WERI-Rb-1 (cell line): Measurements from ENCODE around the gene ACSS2.

Source experiments
- DNase-seq: peaks from one replicate; pipeline ENCODE4 v3.0.0-alpha.2; 2020
- H3K27ac ChIP-seq: fragments of 250-450 bp; sonication (Bioruptor Pico); 2 replicates; pipeline ENCODE4 v1.5.1; 2020; ENCODE audit warnings: mild to moderate bottlenecking, moderate library complexity
- H3K27me3 ChIP-seq: fragments of 250-450 bp; sonication (Bioruptor Pico); 2 replicates; pipeline ENCODE4 v1.5.1; 2021; ENCODE audit warnings: mild to moderate bottlenecking, low read depth, moderate library complexity; ENCODE audit not compliant: insufficient read depth, severe bottlenecking
- H3K36me3 ChIP-seq: fragments of 250-450 bp; sonication (Bioruptor Pico); 2 replicates; pipeline ENCODE4 v1.5.1; 2020; ENCODE audit warnings: mild to moderate bottlenecking, moderate library complexity
- H3K4me3 ChIP-seq: 2 replicates; pipeline ENCODE4 v1.5.1; 2011; ENCODE audit warnings: low read depth, mild to moderate bottlenecking, control low read depth, low read length
- H3K9me3 ChIP-seq: fragments of 250-450 bp; sonication (Bioruptor Pico); 2 replicates; pipeline ENCODE4 v1.5.1; 2021; ENCODE audit warnings: mild to moderate bottlenecking, moderate library complexity; ENCODE audit not compliant: severe bottlenecking
- TF ChIP-seq, protein P1 (sequence below): IDR thresholded peaks from 2 replicates; pipeline ENCODE4 v1.5.1; 2011; ENCODE audit warnings: low read depth, mild to moderate bottlenecking, control low read depth, inconsistent platforms, low read length

The ACSS2 gene

DNA sequence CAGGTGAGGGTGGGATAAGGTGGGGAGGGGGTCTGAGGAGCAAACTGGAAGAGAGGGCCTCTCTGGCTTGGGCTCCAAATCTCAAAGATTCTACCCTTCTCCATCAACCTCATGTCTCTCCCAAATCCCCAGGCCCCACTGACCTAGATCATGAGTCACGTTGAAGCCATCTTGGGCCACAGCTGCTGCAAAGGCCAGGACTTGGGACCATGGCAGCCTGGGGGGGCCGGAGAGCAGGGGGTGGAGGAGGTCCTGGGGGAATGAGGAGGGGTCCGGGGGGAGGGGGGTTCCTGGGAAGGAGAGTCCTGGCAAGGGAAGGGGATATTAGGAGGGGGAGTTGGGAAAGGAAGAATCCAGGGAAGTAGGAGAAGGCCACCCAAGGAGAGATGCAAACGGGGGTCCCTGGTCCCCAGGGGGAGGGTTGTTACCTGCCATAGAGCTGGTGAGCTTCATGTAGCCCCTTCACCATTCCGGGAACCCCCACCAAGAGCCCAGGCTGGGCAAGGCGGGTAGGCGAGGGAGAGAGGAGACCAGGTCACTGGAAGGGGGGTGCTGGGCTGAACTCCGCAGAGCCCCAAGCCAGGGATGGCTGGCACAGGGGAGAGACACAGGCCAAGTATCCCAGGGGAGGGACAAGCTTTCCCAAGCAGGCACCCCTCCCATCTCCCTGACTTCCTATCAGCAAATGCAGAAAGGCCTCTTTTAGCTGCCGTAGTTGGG, 16.4 kb upstream of the ACSS2 start:
- no peak overlapping the region for H3K4me3 ChIP-seq
- no peak overlapping the region for H3K27ac ChIP-seq
- TF ChIP-seq, protein P1, sequence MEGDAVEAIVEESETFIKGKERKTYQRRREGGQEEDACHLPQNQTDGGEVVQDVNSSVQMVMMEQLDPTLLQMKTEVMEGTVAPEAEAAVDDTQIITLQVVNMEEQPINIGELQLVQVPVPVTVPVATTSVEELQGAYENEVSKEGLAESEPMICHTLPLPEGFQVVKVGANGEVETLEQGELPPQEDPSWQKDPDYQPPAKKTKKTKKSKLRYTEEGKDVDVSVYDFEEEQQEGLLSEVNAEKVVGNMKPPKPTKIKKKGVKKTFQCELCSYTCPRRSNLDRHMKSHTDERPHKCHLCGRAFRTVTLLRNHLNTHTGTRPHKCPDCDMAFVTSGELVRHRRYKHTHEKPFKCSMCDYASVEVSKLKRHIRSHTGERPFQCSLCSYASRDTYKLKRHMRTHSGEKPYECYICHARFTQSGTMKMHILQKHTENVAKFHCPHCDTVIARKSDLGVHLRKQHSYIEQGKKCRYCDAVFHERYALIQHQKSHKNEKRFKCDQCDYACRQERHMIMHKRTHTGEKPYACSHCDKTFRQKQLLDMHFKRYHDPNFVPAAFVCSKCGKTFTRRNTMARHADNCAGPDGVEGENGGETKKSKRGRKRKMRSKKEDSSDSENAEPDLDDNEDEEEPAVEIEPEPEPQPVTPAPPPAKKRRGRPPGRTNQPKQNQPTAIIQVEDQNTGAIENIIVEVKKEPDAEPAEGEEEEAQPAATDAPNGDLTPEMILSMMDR = no peak
- H3K36me3 ChIP-seq = peaks cover 2% of the 10 kb centered on the region; the same call in 1 of the 2 replicates
- H3K9me3 ChIP-seq = no peaks in the 10 kb centered on the region
- H3K27me3 ChIP-seq = no peaks in the 10 kb centered on the region
- DNase-seq = no peak

DNA sequence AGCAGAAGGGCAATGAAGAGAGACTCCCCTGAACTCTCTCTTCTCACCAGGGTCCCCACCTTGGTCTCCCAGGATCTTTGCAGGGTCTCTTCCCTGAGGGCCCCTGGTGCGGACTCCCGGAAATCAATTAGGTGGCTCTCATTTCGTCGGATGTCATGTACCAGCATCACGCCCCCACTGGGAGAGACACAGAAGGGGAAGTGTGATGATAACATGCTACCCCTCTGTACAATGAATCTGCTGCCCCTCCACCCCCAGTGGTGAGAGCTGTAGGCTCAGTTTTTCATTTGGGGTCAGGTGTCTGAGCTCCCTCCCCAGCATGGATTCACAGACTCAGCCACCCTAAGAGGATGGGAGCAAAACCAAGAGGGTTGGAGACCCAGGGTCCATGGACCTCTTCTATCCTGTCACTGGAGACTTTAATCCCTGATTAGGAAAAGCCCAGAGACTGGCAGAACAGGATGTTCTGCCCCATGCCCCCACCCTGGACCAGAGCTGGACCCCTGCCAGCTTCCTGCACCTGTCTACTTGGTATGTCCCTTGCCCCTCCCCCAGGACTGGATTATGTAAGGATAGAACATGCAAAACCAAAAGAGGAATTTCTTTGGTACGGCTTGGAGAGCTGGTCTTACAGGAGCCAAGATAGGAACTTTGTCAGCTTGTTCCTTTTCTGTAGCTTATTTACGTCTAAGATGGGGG, 14.9 kb upstream of the ACSS2 start:
- TF ChIP-seq, protein P1 = no peak
- no peaks in the 10 kb centered on the region for H3K9me3 ChIP-seq
- no peak overlapping the region for H3K4me3 ChIP-seq
- H3K36me3 ChIP-seq = peaks cover 5% of the 10 kb centered on the region; the same call in 1 of the 2 replicates
- H3K27me3 ChIP-seq = no peaks in the 10 kb centered on the region
- no peak overlapping the region for H3K27ac ChIP-seq
- DNase-seq = peak; percentile 27

DNA sequence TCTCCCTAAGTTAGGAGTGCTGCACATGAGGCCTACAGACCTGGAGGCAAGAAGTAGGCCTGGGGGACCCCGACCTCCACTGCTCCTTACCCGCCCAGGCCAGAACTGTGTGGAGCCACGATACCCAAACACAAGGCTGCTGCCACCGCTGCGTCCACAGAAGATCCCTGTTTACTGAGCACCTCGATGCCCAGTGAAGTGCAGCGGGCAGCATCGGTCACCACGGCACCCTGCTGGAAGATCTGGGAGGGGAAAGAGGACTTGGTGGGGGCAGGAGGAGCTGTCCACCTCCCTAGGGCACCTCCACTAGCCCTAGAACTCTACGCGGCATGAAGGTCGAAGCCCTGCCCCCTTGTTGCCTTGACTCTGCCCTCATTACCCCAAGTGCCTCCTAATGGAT, 13.7 kb upstream of the ACSS2 start:
- Histone ChIP-seq H3K4me3 (no peak overlapping the region), H3K9me3 (no peaks in the 10 kb centered on the region), H3K36me3 (peaks cover 8% of the 10 kb centered on the region; the same call in 1 of the 2 replicates), H3K27me3 (no peaks in the 10 kb centered on the region), H3K27ac (no peak overlapping the region)
- no peak for DNase-seq
- TF ChIP-seq, protein P1 = no peak

DNA sequence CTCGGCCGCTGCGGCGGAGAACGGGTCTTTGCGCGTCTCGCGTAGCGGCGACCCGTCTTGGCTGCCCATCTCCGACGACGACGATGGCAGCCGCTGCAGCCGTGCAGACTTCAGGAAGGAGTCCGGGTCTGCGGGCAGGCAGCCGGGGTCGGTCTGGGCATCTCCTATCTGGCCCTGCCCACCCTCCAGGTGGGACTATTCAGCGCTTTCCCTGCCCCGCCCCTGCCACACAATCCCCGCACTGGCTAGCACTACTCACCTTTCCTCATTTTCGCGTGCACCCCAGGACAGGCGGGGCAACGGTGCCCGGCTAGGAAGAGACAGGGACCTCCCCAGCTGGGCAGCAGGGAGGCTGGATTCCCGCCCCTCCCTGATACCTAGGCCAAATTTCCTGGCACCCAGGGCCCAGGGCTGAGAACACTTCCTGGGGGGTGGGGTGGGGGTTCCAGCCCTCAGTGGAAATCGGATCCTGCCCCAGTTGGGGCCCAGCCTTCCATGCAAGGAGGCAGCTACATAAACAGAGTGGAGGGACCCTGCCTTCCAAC, 12.9 kb upstream of the ACSS2 start:
- H3K4me3 ChIP-seq = no peak overlapping the region
- no peak overlapping the region for H3K27ac ChIP-seq
- no peaks in the 10 kb centered on the region for H3K9me3 ChIP-seq
- no peaks in the 10 kb centered on the region for H3K27me3 ChIP-seq
- no peak for DNase-seq
- peaks cover 8% of the 10 kb centered on the region; the same call in 1 of the 2 replicates for H3K36me3 ChIP-seq
- TF ChIP-seq, protein P1 = no peak

DNA sequence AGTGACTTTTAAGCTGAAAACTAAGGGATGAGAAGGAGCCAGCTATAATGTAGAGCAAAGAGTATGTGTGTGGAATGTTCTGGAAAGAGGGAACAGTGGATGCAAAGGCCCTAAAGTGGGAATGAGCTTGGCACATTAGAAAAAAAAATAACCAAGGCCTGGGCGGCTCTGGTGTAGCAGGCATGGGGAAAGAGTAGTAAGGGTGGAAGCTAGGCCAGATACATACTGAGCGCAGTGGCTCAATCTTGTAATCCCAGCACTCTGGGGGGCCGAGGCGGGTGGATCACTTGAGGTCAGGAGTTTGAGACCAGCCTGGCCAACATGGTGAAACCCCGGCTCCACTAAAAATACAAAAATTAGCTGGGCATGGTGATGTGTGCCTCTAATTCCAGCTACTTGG, 12.2 kb upstream of the ACSS2 start:
- peaks cover 8% of the 10 kb centered on the region; the same call in 1 of the 2 replicates for H3K36me3 ChIP-seq
- no peaks in the 10 kb centered on the region for H3K27me3 ChIP-seq
- no peaks in the 10 kb centered on the region for H3K9me3 ChIP-seq
- no peak overlapping the region for H3K4me3 ChIP-seq
- no peak for DNase-seq
- TF ChIP-seq, protein P1 = no peak
- no peak overlapping the region for H3K27ac ChIP-seq
